ENCODE measurements around the gene PDS5B.
"Not testable (repeated sequence)": the region's sequence is repeated elsewhere in the genome, so short reads cannot be mapped to it uniquely, and the experiment has no call there.

Gene PDS5B, protein sequence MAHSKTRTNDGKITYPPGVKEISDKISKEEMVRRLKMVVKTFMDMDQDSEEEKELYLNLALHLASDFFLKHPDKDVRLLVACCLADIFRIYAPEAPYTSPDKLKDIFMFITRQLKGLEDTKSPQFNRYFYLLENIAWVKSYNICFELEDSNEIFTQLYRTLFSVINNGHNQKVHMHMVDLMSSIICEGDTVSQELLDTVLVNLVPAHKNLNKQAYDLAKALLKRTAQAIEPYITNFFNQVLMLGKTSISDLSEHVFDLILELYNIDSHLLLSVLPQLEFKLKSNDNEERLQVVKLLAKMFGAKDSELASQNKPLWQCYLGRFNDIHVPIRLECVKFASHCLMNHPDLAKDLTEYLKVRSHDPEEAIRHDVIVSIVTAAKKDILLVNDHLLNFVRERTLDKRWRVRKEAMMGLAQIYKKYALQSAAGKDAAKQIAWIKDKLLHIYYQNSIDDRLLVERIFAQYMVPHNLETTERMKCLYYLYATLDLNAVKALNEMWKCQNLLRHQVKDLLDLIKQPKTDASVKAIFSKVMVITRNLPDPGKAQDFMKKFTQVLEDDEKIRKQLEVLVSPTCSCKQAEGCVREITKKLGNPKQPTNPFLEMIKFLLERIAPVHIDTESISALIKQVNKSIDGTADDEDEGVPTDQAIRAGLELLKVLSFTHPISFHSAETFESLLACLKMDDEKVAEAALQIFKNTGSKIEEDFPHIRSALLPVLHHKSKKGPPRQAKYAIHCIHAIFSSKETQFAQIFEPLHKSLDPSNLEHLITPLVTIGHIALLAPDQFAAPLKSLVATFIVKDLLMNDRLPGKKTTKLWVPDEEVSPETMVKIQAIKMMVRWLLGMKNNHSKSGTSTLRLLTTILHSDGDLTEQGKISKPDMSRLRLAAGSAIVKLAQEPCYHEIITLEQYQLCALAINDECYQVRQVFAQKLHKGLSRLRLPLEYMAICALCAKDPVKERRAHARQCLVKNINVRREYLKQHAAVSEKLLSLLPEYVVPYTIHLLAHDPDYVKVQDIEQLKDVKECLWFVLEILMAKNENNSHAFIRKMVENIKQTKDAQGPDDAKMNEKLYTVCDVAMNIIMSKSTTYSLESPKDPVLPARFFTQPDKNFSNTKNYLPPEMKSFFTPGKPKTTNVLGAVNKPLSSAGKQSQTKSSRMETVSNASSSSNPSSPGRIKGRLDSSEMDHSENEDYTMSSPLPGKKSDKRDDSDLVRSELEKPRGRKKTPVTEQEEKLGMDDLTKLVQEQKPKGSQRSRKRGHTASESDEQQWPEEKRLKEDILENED (N-terminal part only)

GRCh38 chr13:32586080-32586900 lies at the start of gene PDS5B:
Gene PDS5B (plus strand): TSS chr13:32586452. CDS start chr13:32648773, 62,321 bp downstream.
- peak; percentile 86 to 93 for DNase-seq (ENCODE audit: extremely low read depth in 1 of 2, low read depth in 1 of 2)

- DNase-seq (ENCODE audit: extremely low read depth in 1 of 2, low read depth in 1 of 2) = peak in 1 of 2 donors; percentile 17
Observed at GRCh38 chr13:32537580-32538142, 48.6 kb upstream of the PDS5B start.

- no peak for DNase-seq (ENCODE audit: extremely low read depth in 1 of 2, low read depth in 1 of 2)
Observed at GRCh38 chr13:32538143-32538620, 48.1 kb upstream of the PDS5B start.

DNA sequence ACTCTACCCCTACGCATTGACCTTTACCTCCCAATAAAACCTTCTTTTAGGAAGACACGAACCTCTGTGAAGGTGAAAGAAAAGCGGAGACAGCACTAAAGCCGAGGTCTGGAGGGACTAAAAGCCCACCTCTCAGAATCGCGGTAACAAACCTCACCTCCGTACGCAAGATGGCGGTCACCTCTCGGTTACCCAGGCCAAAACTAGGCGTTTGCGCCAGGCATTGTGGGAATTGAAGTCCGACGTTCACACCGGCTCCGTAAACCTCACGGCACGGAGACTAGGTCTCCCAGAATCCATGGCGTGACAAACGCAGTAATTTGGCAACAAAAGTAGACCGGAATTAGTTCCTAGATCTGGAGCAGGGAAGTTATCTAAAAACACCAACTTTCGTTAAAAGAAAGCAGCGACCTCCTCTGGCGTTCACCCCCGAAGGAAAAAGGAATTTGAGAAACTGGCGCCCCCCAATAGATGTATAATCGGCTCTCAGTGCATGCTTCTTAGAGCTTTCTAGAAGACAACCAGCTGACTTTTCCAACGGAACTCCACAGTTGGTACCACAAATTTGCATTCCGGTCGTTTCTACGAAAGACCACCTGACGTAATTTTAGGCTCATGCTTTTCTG lies 47.5 kb upstream of the PDS5B start, which contains the start of gene N4BP2L2:
TSS of gene N4BP2L2 (minus strand) at position 175 of the 626 bp plus-strand sequence. CDS start 1,768 bp downstream, outside the sequence.
- peak; percentile 70 to 76 for DNase-seq (ENCODE audit: extremely low read depth in 1 of 2, low read depth in 1 of 2)

DNA sequence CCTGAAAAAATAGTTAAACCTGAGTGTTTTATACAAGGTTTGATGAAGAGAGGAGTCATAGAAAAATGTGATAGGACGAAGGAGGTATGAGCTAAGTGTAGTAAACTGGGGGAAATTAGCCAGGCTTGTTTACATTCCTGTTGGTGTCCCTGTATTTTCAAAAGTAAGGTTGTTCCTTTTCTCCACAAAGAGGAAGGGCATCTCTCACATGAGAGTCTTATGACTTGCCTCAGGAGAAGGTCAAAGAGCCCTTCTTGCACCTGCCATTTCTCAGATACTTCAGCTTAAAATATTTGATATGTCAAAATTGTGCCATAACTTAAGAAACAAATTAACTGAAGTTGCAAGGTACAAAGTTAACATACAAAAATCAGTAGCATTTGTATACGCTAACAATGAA lies 44.0 kb upstream of the PDS5B start:
- no peak for DNase-seq (ENCODE audit: extremely low read depth in 1 of 2, low read depth in 1 of 2)

GRCh38 chr13:32545083-32545482 lies 41.2 kb upstream of the PDS5B start:
- DNase-seq (ENCODE audit: extremely low read depth in 1 of 2, low read depth in 1 of 2) = no peak

DNA sequence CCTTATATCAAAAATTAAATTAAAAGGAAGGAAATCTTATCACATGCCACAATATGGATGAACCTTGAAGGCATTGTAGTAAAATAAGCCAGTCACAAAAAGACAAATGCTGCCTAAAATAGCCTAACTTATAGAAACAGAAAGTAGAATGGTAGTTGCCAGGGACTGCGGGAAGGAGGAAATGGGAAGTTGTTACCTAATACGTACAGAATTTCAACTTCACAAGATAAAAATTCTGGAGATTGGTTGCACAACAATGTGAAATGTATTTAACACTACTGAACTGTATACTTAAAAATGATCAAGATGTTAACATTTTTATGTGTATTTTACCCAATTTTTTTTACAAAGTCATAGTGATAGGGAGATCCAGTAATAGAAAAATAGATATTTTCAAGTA lies 37.4 kb upstream of the PDS5B start:
- no peak for DNase-seq (ENCODE audit: extremely low read depth in 1 of 2, low read depth in 1 of 2)

DNA sequence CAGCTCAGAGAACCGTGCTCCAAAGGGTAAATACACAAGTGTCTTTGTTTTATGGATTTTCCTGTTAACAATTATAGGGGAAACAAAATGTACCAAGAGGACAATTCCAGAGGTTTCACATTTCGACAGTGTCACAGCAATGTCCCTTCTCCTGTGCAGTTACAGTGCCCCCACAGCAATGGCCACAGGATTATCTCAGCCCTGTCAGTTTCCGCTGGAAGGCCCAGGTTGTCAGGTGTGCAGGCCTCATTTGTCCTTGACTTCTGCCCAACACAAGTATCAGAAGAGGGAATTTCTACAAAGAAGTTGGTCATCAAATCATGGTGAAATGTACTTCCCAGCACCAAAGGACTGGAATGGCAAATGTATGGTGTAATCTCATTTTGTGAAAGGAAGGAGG lies 36.5 kb upstream of the PDS5B start:
- no peak for DNase-seq (ENCODE audit: extremely low read depth in 1 of 2, low read depth in 1 of 2)

GRCh38 chr13:32553720-32554119 lies 32.5 kb upstream of the PDS5B start:
- DNase-seq (ENCODE audit: extremely low read depth in 1 of 2, low read depth in 1 of 2) = no peak

DNA sequence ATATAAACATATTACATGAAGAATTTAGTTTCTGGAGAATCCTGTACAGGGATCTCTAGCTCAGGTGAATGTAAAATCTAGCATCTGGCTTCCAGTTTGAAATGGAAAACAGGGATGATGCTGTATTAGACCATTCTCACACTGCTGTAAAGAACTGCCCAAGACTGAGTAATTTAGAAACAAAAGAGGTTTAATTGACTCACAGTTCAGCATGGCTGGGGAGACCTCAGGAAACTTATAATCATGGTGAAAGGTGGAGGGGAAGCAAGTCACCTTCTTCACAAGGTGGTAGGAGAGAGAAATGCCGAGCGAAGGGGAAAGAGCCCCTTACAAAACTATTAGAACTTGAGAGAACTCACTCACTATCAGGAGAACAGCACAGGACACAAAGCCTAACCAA lies 30.6 kb upstream of the PDS5B start:
- DNase-seq (ENCODE audit: extremely low read depth in 1 of 2, low read depth in 1 of 2) = no peak

DNA sequence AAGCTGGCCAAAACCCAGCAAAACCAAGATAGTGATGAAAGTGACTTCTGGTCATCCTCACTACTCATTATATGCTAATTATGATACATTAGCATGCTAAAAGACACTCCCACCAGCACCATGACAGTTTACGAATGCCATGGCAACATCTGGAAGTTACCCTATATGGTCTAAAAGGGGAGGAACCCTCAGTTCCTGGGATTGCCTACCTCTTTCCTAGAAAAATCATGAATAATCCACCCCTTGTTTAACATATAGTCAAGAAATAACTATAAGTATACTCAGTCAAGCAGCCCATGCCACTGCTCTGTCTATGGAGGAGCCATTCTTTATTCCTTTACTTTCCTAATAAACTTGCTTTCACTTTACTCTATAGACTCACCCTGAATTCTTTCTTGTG lies 25.4 kb upstream of the PDS5B start:
- not testable (repeated sequence) for DNase-seq (ENCODE audit: extremely low read depth in 1 of 2, low read depth in 1 of 2)

DNA sequence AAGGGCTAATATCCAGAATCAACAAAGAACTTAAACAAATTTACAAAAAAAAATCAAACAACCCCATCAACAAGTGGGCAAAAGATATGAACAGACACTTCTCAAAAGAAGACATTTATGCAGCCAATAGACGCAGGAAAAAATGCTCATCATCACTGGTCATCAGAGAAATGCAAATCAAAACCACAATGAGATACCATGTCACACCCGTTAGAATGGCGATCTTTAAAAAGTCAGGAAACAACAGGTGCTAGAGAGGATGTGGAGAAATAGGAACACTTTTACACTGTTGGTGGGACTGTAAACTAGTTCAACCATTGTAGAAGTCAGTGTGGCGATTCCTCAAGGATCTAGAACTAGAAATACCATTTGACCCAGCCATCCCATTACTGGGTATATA lies 10.6 kb upstream of the PDS5B start:
- DNase-seq (ENCODE audit: extremely low read depth in 1 of 2, low read depth in 1 of 2) = not testable (repeated sequence)

- DNase-seq (ENCODE audit: extremely low read depth in 1 of 2, low read depth in 1 of 2) = no peak
Observed at GRCh38 chr13:32577032-32577431, 9.2 kb upstream of the PDS5B start.

DNA sequence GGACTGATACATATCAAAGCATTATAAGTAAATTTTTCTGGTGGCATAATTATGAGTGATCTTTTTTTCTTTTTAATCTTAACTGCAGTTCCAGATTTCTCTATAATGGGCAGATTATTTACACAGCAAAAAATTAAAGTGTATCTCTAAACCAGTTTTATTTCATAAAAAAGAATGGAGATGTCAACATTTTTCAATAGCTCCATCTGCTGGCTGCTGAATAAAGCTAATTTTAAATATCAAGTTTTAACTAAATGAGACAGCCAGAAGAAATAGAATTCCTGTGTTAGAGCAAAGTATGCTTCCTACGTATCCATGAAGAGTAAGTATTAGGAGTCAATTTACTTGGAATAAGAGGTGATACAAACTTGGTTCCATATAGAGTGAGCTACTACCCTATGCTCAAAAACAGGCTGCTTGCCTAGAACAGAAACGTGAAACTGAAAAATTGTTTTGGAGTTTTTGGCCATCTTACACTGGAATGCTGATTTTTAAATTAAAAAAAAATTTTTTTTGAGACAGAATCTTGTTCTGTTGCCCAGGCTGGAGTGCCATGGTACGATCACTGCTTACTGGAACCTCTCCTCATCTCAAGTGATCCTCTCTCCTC lies 5.0 kb upstream of the PDS5B start:
- no peak for DNase-seq (ENCODE audit: extremely low read depth in 1 of 2, low read depth in 1 of 2)

DNA sequence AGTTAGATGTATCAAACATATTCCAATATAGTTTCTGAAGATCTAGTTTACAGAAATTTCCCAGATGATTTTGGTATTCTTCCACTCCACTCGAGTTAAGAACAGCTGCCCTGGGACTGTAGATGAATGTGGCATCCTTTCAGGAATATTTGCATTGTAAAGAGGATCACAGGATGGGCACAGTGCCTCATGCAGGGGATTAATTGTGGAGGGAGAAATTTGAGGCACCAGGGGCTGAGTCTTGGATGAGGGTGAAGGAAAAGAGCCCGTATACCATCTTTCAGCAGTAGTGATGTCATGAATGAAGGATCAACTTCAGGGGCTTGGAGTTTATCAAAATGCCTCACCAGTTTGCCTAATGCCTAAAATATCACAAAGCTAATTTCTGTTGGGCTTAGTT lies 4.0 kb upstream of the PDS5B start:
- DNase-seq (ENCODE audit: extremely low read depth in 1 of 2, low read depth in 1 of 2) = no peak

- no peak for DNase-seq (ENCODE audit: extremely low read depth in 1 of 2, low read depth in 1 of 2)
Observed at GRCh38 chr13:32582991-32583390, 3.3 kb upstream of the PDS5B start.

DNA sequence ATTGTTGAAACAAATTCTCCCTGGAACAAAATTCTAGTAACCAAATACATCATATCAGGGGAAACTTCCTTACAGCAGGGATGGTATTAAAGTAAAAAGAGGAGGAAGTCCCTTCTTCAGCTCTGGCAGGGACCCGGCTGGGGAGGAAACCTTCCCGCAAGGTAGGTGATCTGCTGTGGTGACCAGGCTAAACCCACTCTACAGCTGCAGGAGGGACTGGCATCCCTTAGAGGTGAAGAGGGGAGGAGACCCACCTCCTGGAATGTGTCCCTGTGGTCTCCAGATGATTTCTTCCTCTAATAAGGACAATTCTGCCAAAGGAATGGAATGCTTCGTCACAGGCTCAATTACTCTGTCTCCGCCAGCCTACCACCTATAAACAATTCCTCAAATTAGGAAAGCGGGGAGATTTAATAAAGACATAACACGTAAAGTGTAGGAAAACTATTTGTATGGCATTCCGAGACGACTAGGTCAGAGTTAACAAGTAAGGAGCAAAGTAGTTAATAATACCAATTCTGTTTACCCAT lies 637 bp upstream of the PDS5B start:
- DNase-seq (ENCODE audit: extremely low read depth in 1 of 2, low read depth in 1 of 2) = no peak

GRCh38 chr13:32587011-32587810 lies 959 bp downstream of the PDS5B start:
- peak; percentile 25 to 36 for DNase-seq (ENCODE audit: extremely low read depth in 1 of 2, low read depth in 1 of 2)
